Left hindlimb (tissue), 1 donor: Measurements from ENCODE around the gene IFT20.

ENCODE experiments used
- DNase-seq: peaks from one replicate; pipeline ENCODE4 v3.0.0-alpha.2; 2018

IFT20 gene

GRCh38 chr17:28334666-28335200 is 539 bp downstream of the IFT20 start:
- DNase-seq, result no peak

- DNase-seq, result no peak
Measured at GRCh38 chr17:28334171-28334570, 1.1 kb downstream of the IFT20 start.

GRCh38 chr17:28333083-28333746 is 2.1 kb downstream of the IFT20 start:
- DNase-seq, result no peak

- no peak for DNase-seq
Measured at GRCh38 chr17:28331891-28332420, 3.3 kb downstream of the IFT20 start.

- DNase-seq, result no peak
Measured at GRCh38 chr17:28330671-28331070, 4.6 kb downstream of the IFT20 start.

GRCh38 chr17:28328325-28328724 is 6.9 kb downstream of the IFT20 start:
- DNase-seq, result no peak

- no peak for DNase-seq
Measured at GRCh38 chr17:28327709-28328108, 7.6 kb downstream of the IFT20 start.

GRCh38 chr17:28327031-28327607 is 8.2 kb downstream of the IFT20 start:
- DNase-seq, result no peak

GRCh38 chr17:28326114-28326513 is 9.2 kb downstream of the IFT20 start:
- DNase-seq, result no peak

- no peak for DNase-seq
Measured at GRCh38 chr17:28325211-28325610, 10.1 kb downstream of the IFT20 start.

GRCh38 chr17:28324781-28325180 is 10.5 kb downstream of the IFT20 start:
- no peak for DNase-seq

- no peak for DNase-seq
Measured at GRCh38 chr17:28324267-28324745, 11.0 kb downstream of the IFT20 start.

- DNase-seq, result no peak
Measured at GRCh38 chr17:28320215-28321061, 14.8 kb downstream of the IFT20 start.

- no peak for DNase-seq
Measured at GRCh38 chr17:28319598-28319935, 15.7 kb downstream of the IFT20 start.

GRCh38 chr17:28318759-28319597 is 16.3 kb downstream of the IFT20 start, which contains the start of gene TMEM97:
Gene TMEM97 (plus strand): TSS chr17:28319200. CDS start chr17:28319240, 40 bp downstream.
- peak; percentile 97 for DNase-seq

GRCh38 chr17:28317966-28318758 is 17.1 kb downstream of the IFT20 start:
- DNase-seq, result no peak

GRCh38 chr17:28317099-28317965 is 17.9 kb downstream of the IFT20 start:
- DNase-seq, result no peak

- DNase-seq, result no peak
Measured at GRCh38 chr17:28315846-28316705, 19.2 kb downstream of the IFT20 start.

- DNase-seq, result no peak
Measured at GRCh38 chr17:28313841-28314240, 21.4 kb downstream of the IFT20 start.
